ENCODE results near the gene POLR1A.

DNA sequence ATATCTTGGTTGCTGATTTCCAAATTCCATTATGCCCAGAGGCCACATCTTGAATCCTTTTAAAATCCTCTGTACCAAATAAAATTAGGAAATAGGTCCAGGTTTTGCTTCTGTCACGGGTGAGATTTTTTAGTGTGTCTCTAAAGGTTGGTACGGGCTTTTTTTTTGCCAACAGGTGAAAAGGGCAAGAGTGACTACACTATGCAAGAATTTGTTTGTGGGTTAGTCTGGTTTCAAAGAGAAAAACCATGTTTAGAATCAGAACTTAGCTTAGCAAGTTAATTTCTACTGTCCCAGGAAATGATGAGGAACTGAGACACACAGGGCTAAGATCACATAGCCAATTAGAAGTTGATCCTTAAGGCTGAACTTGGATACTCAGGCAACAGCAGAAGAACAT is 41.7 kb downstream of the POLR1A start:
- no peak for TF ChIP-seq CTCF (IDR thresholded peaks at IDR 0.05; ENCODE audit: low read depth, low read length, poor library complexity, severe bottlenecking)
- no peak for TF ChIP-seq EZH2phosphoT487 (IDR thresholded peaks at IDR 0.05; ENCODE audit: borderline replicate concordance, low read length)
